Activated CD8-positive, alpha-beta T cell treated with anti-CD3 and anti-CD28 coated beads for 36 hours (primary cell): ENCODE data around the gene CHST11. TPM values are rescaled to one million over a fixed set of nuclear protein-coding genes. Genes with fewer than 3 reads are reported as not detected.
A peak's percentile ranks its signal among the peaks of the same experiment; 100 is the strongest.

Experiments used
- ATAC-seq: fragments of 200-7000 bp; cut with Tn5 transposase; one replicate; pipeline ENCODE4 v1.10.0; 2021; ENCODE audit warnings: mild to moderate bottlenecking, moderate library complexity
- CTCF ChIA-PET: fragments of 350-600 bp; sonication (Branson Sonifier 250); formaldehyde crosslinking; loops from one replicate; lab custom pipeline; 2021; ENCODE audit warnings: antibody characterized with exemption; lab: Charles Lee
- POLR2A ChIA-PET: fragments of 350-600 bp; sonication (Branson Sonifier 250); formaldehyde crosslinking; loops from one replicate; lab custom pipeline; 2021; ENCODE audit warnings: antibody characterized with exemption; lab: Charles Lee
- DNase-seq: peaks from one replicate; pipeline ENCODE4 v3.0.0-alpha.2; 2020
- H3K27ac Mint-ChIP-seq: one replicate; pipeline ENCODE4 v1.8.0; 2021; ENCODE audit warnings: mild to moderate bottlenecking, mixed read lengths
- H3K27me3 Mint-ChIP-seq: one replicate; pipeline ENCODE4 v1.8.0; 2021; ENCODE audit warnings: mixed read lengths
- H3K36me3 Mint-ChIP-seq: one replicate; pipeline ENCODE4 v1.8.0; 2021; ENCODE audit warnings: low read depth, mixed read lengths
- H3K4me1 Mint-ChIP-seq: one replicate; pipeline ENCODE4 v1.8.0; 2021; ENCODE audit warnings: low read depth, mixed read lengths
- H3K4me3 Mint-ChIP-seq: one replicate; pipeline ENCODE4 v1.8.0; 2021; ENCODE audit warnings: mild to moderate bottlenecking, moderate library complexity, mixed read lengths
- H3K9me3 Mint-ChIP-seq: one replicate; pipeline ENCODE4 v1.8.0; 2021; ENCODE audit warnings: mixed read lengths
- intact Hi-C: fragments of 100-400 bp; cut with micrococcal nuclease; formaldehyde crosslinking; loops from one replicate; pipeline ENCODE4 v1.10.0; 2022
- total RNA-seq, 2 experiments: library from RNA; stranded (reverse); gene quantifications; one replicate each; pipeline ENCODE4 v1.2.3, GENCODE V29; 2021
- TF ChIP-seq, protein P1 (sequence below): fragments of 200-600 bp; IDR thresholded peaks from one replicate; pipeline ENCODE4 v1.8.0; 2022; ENCODE audit warnings: antibody characterized with exemption, mild to moderate bottlenecking

Gene CHST11
- total RNA-seq, 2 experiments from 2014 or later = 30.9 to 33.9 TPM

DNA sequence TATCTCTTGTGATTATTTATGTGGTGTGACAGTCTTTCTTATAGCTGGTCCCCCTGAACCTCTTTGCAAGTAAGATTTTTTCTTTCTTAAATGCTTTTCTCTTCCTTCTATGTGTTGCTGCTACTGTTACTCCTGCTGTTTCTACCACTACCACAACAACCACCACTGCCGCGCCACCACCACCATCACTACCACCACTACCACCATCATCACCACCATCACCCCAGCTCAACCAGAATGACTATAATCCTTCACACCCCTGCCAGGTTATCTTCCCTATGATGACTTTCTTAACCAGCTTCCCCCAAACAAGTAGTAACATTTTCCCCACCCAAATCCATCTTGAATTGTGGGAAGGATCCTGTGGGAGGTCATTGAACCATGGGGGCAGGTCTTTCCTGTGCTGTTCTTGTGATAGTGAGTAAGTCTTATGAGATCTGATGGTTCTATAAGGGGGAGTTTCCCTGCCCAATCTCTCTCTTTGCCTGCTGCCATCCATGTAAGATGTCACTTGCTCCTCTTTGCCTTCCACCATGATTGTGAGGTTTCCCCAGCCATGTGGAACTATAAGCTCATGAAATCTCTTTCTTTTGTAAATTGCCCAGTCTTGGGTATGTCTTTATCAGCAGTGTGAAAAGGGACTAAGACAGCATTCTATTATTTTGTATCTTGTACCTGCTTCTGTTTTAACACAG is 52.2 kb downstream of the CHST11 start:
- ATAC-seq (peak; percentile 27), DNase-seq (no peak)
- H3K4me3 Mint-ChIP-seq = peak overlapping the region; percentile 0
- peak overlapping the region; percentile 2 for H3K27ac Mint-ChIP-seq
- intact Hi-C loops = no loop called here
- POLR2A ChIA-PET = interaction anchor here (1.2 kb wide), 1 partner anchor 9 kb away, joined by 4 read pairs; no protein-coding TSS in a partner anchor
- peaks cover 10% of the 10 kb centered on the region for H3K36me3 Mint-ChIP-seq
- H3K27me3 Mint-ChIP-seq = no peaks in the 10 kb centered on the region
- H3K9me3 Mint-ChIP-seq = peaks cover 6% of the 10 kb centered on the region
- CTCF ChIA-PET = interaction anchor here (0.8 to 1.7 kb wide), 2 partner anchors 59 to 127 kb away, joined by 3 to 5 read pairs; no protein-coding TSS in a partner anchor
- TF ChIP-seq, protein P1, sequence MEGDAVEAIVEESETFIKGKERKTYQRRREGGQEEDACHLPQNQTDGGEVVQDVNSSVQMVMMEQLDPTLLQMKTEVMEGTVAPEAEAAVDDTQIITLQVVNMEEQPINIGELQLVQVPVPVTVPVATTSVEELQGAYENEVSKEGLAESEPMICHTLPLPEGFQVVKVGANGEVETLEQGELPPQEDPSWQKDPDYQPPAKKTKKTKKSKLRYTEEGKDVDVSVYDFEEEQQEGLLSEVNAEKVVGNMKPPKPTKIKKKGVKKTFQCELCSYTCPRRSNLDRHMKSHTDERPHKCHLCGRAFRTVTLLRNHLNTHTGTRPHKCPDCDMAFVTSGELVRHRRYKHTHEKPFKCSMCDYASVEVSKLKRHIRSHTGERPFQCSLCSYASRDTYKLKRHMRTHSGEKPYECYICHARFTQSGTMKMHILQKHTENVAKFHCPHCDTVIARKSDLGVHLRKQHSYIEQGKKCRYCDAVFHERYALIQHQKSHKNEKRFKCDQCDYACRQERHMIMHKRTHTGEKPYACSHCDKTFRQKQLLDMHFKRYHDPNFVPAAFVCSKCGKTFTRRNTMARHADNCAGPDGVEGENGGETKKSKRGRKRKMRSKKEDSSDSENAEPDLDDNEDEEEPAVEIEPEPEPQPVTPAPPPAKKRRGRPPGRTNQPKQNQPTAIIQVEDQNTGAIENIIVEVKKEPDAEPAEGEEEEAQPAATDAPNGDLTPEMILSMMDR = no peak
- H3K4me1 Mint-ChIP-seq = peaks cover 51% of the 10 kb centered on the region

GRCh38 chr12:104510145-104510872 is 53.6 kb downstream of the CHST11 start:
- POLR2A ChIA-PET = interaction anchor here (1.2 to 1.3 kb wide), 2 partner anchors 10 to 20 kb away, joined by 4 to 6 read pairs; no protein-coding TSS in a partner anchor
- H3K4me3 Mint-ChIP-seq = no peak overlapping the region
- ATAC-seq = no peak
- no peaks in the 10 kb centered on the region for H3K27me3 Mint-ChIP-seq
- H3K36me3 Mint-ChIP-seq = peaks cover 10% of the 10 kb centered on the region
- peaks cover 49% of the 10 kb centered on the region for H3K4me1 Mint-ChIP-seq
- no peak overlapping the region for H3K27ac Mint-ChIP-seq
- CTCF ChIA-PET = interaction anchor here (1.7 kb wide), 1 partner anchor 129 kb away, joined by 5 read pairs; no protein-coding TSS in a partner anchor
- DNase-seq = no peak
- H3K9me3 Mint-ChIP-seq = peaks cover 6% of the 10 kb centered on the region
- TF ChIP-seq, protein P1 = no peak
- intact Hi-C loops = no loop called here

GRCh38 chr12:104510873-104511440 is 54.2 kb downstream of the CHST11 start:
- Mint-ChIP-seq H3K4me3 (no peak overlapping the region), H3K4me1 (peaks cover 53% of the 10 kb centered on the region), H3K9me3 (peaks cover 6% of the 10 kb centered on the region), H3K27me3 (no peaks in the 10 kb centered on the region), H3K27ac (no peak overlapping the region), H3K36me3 (peaks cover 10% of the 10 kb centered on the region)
- ChIA-PET CTCF (interaction anchor here (1.7 kb wide), 1 partner anchor 129 kb away, joined by 5 read pairs; no protein-coding TSS in a partner anchor), POLR2A (interaction anchor here (1.2 to 1.3 kb wide), 2 partner anchors 10 to 21 kb away, joined by 4 to 6 read pairs; no protein-coding TSS in a partner anchor)
- intact Hi-C loops = no loop called here
- ATAC-seq (no peak), DNase-seq (no peak)
- TF ChIP-seq, protein P1 = no peak

GRCh38 chr12:104513681-104514080 is 56.9 kb downstream of the CHST11 start:
- ChIA-PET CTCF (no interaction called here), POLR2A (interaction anchor here (0.6 kb wide), 1 partner anchor 131 kb away, joined by 4 read pairs; no protein-coding TSS in a partner anchor)
- Mint-ChIP-seq H3K4me3 (no peak overlapping the region), H3K4me1 (peaks cover 43% of the 10 kb centered on the region), H3K27ac (no peak overlapping the region), H3K9me3 (peaks cover 6% of the 10 kb centered on the region), H3K36me3 (peaks cover 5% of the 10 kb centered on the region), H3K27me3 (no peaks in the 10 kb centered on the region)
- intact Hi-C loops = no loop called here
- DNase-seq (no peak), ATAC-seq (no peak)
- TF ChIP-seq, protein P1 = no peak
